Breast epithelium (tissue), 4 donors: Measurements from ENCODE around the gene ZNF496. TPM values are rescaled to one million over a fixed set of nuclear protein-coding genes. Genes with fewer than 3 reads are reported as not detected.

Experiments used
- DNase-seq, 2 donors: peaks; one replicate each; pipeline ENCODE4 v3.0.0-alpha.2; 2019; ENCODE audit warnings: low spot score in 2 of 2
- H3K27ac ChIP-seq, 2 donors: fragments of 200-600 bp; sonication (generic) in 1 of 2; one replicate each; pipeline ENCODE4 v1.5.1; 2016 to 2019; ENCODE audit warnings: mild to moderate bottlenecking in 1 of 2
- H3K27me3 ChIP-seq, 2 donors: fragments of 200-600 bp; sonication (generic) in 1 of 2; one replicate each; pipeline versions ENCODE4 v1.5.1 to v1.6.0; 2017 to 2019; ENCODE audit warnings: control low read depth in 1 of 2, mild to moderate bottlenecking in 1 of 2
- H3K36me3 ChIP-seq: fragments of 200-600 bp; one replicate; pipeline ENCODE4 v1.5.1; 2019
- H3K4me1 ChIP-seq, 2 donors: fragments of 200-600 bp; sonication (generic); one replicate each; pipeline ENCODE4 v1.5.1; 2016 to 2019; ENCODE audit warnings: control low read depth in 1 of 2
- H3K4me3 ChIP-seq, 3 donors: fragments of 200-600 bp; sonication (generic); 1 replicate in 2 of 3; 2 replicates in 1 of 3; pipeline ENCODE4 v1.5.1; 2016 to 2019; ENCODE audit warnings: mild to moderate bottlenecking in 3 of 3, moderate library complexity in 2 of 3
- H3K9me3 ChIP-seq, 2 donors: fragments of 200-600 bp; sonication (generic) in 1 of 2; one replicate each; pipeline ENCODE4 v1.5.1; 2016 to 2019; ENCODE audit warnings: control low read depth in 1 of 2
- CTCF ChIP-seq, 3 donors: fragments of 450-650 bp; IDR thresholded peaks; one replicate each; pipeline ENCODE4 v1.5.1; 2016 to 2017; ENCODE audit warnings: antibody characterized with exemption in 3 of 3, mild to moderate bottlenecking in 3 of 3, moderate library complexity in 3 of 3
- POLR2A ChIP-seq: fragments of 450-650 bp; IDR thresholded peaks from one replicate; pipeline ENCODE4 v1.6.1; 2016; ENCODE audit warnings: antibody characterized with exemption, mild to moderate bottlenecking, moderate library complexity
- POLR2AphosphoS5 ChIP-seq, 3 donors: sonication (generic); formaldehyde crosslinking; IDR thresholded peaks; one replicate each; pipeline ENCODE4 v1.6.1; 2017; ENCODE audit warnings: antibody characterized with exemption in 3 of 3
- intact Hi-C: fragments of 100-400 bp; cut with DNase I; formaldehyde crosslinking; loops from one replicate; pipeline ENCODE4 v1.15.1; 2023; ENCODE audit warnings: low total_unique reads
- total RNA-seq, 3 donors: library from RNA; depleted of rRNA; stranded (reverse); fragments of >200 nt; gene quantifications; one replicate each; pipeline ENCODE4 v1.1.0, GENCODE V29; 2016

ZNF496 gene
- total RNA-seq, 3 donors from 2014 or later = 29.4 to 39.4 (median 31.1) TPM

DNA sequence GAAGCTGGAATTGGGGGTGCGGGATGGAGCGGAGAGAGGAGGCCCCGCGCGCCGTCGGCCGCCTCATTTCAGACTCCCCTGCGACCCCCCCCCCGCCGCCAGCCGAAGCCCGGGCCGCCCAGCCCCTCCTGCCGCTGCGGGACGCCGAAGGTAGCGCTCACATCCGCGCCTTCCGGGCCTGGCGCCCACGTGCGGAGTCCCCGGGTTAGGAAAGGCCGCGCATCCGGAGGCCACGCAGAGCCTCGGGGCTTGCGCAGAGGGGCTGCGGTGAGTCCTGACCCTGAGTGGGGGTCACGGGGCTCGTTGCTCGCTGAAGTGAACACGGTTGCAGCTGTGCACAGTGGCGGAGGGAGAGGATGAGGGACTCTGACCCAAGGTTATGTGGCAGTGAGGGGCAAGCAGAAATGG is 552 bp upstream of the ZNF496 start:
- Histone ChIP-seq H3K4me1 (peaks cover 4 to 7% of the 10 kb centered on the region in 2 donors), H3K4me3 (peak overlapping the region; percentile 94 to 98 (median 96)), H3K36me3 (no peaks in the 10 kb centered on the region), H3K27ac (peak overlapping the region; percentile 91 to 95), H3K9me3 (no peaks in the 10 kb centered on the region), H3K27me3 (no peaks in the 10 kb centered on the region)
- TF ChIP-seq POLR2A = no peak
- TF ChIP-seq POLR2AphosphoS5 (IDR thresholded peaks at IDR 0.05) = peak in 1 of 3 donors; percentile 8
- TF ChIP-seq CTCF (IDR thresholded peaks at IDR 0.05) = no peak
- peak in 1 of 2 donors; percentile 20 for DNase-seq
- intact Hi-C loops = no loop called here

GRCh38 chr1:247331172-247331524 is 519 bp downstream of the ZNF496 start:
- Histone ChIP-seq H3K27ac (peak overlapping the region; percentile 91 to 95), H3K27me3 (no peaks in the 10 kb centered on the region), H3K4me3 (peak overlapping the region; percentile 94 to 98 (median 96)), H3K4me1 (peaks cover 4 to 7% of the 10 kb centered on the region in 2 donors), H3K9me3 (no peaks in the 10 kb centered on the region), H3K36me3 (no peaks in the 10 kb centered on the region)
- intact Hi-C loops = no loop called here
- DNase-seq = peak; percentile 63 to 78
- TF ChIP-seq POLR2A (peak; percentile 30), CTCF (IDR thresholded peaks at IDR 0.05) (no peak), POLR2AphosphoS5 (IDR thresholded peaks at IDR 0.05) (peak in 2 of 3 donors; percentile 29 to 35)

- Histone ChIP-seq H3K4me3 (peak overlapping the region; percentile 94 to 98 (median 96)), H3K9me3 (no peaks in the 10 kb centered on the region), H3K27ac (peak overlapping the region; percentile 91 to 95), H3K36me3 (no peaks in the 10 kb centered on the region), H3K27me3 (no peaks in the 10 kb centered on the region), H3K4me1 (peaks cover 4 to 7% of the 10 kb centered on the region in 2 donors)
- TF ChIP-seq POLR2AphosphoS5 (IDR thresholded peaks at IDR 0.05) = no peak
- no peak for TF ChIP-seq CTCF (IDR thresholded peaks at IDR 0.05)
- no peak for TF ChIP-seq POLR2A
- DNase-seq = no peak
- intact Hi-C loops = no loop called here
Measured at GRCh38 chr1:247330548-247331171, 1.0 kb downstream of the ZNF496 start.

DNA sequence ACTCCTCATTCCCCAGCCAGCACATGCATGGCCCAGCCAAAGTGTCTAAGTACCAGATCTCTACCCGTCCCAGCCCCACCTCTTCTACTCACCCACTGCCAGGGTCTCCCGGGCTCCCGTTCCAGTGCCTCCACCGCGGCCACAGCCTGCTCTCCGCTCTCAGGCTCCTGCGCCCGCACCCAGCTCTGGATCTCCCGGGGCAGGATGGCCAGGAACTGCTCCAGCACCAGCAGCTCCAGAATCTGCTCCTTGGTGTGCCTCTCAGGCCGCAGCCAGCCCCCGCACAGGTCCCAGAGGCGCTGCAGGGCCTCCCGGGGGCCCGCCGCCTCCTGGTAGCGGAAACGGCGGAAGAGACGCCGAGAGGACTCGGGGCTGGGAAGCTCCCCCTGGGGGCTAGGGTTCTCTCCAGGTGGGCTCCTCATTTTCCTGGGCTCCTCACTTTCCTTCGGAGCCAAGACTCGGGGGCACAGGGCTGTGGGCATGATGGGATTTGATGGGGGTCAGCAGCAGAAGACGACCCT is 2.5 kb downstream of the ZNF496 start:
- intact Hi-C loops = no loop called here
- H3K4me3 ChIP-seq = no peak overlapping the region
- no peaks in the 10 kb centered on the region for H3K9me3 ChIP-seq
- peaks cover 4 to 7% of the 10 kb centered on the region in 2 donors for H3K4me1 ChIP-seq
- DNase-seq = no peak
- no peaks in the 10 kb centered on the region for H3K36me3 ChIP-seq
- no peaks in the 10 kb centered on the region for H3K27me3 ChIP-seq
- no peak overlapping the region for H3K27ac ChIP-seq
- TF ChIP-seq CTCF (IDR thresholded peaks at IDR 0.05) (no peak), POLR2AphosphoS5 (IDR thresholded peaks at IDR 0.05) (no peak), POLR2A (no peak)

DNA sequence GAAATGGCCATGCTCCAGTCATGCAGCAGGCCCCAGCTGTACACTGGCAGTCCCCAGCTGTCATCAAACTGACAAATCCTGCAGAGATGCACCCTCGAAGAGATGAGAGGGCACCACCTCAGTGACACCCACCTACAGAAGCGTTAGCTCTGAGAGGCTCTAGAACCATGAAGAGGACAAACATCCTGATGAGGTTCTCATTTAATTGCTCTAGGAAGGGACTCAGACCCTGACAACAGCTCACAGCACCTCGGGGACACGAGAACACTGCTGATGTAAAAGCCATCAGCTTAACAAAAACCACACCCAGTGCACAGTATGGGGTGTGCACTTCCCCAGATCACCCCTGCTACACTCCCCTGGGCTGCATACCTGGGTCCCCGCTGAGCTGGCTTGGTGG is 3.4 kb downstream of the ZNF496 start:
- H3K36me3 ChIP-seq = no peaks in the 10 kb centered on the region
- TF ChIP-seq POLR2AphosphoS5 (IDR thresholded peaks at IDR 0.05) = no peak
- TF ChIP-seq POLR2A = no peak
- TF ChIP-seq CTCF (IDR thresholded peaks at IDR 0.05) = no peak
- DNase-seq = no peak

More for the DNA sequence above, 3.4 kb downstream of the ZNF496 start:
- no peaks in the 10 kb centered on the region for H3K27me3 ChIP-seq
- intact Hi-C loops = no loop called here
- H3K9me3 ChIP-seq = no peaks in the 10 kb centered on the region
- H3K4me3 ChIP-seq = no peak overlapping the region
- peaks cover 4 to 7% of the 10 kb centered on the region in 2 donors for H3K4me1 ChIP-seq
- no peak overlapping the region for H3K27ac ChIP-seq
